Body of pancreas (tissue), 4 donors: ENCODE measurements around the gene CERK.

Experiments
- POLR2A ChIP-seq, 3 donors: fragments of 450-650 bp; IDR thresholded peaks; one replicate each; pipeline ENCODE4 v1.6.1; 2016; ENCODE audit warnings: antibody characterized with exemption in 3 of 3, mild to moderate bottlenecking in 2 of 3
- TF ChIP-seq, protein P1 (sequence below), 7 experiments: fragments of 450-650 bp in 4 of 7; fragments of 200-600 bp in 3 of 7; sonication (generic) in 3 of 7; IDR thresholded peaks; one replicate each; pipeline ENCODE4 v1.5.1; 2016 to 2019; ENCODE audit warnings: antibody characterized with exemption in 7 of 7

- TF ChIP-seq, protein P1, sequence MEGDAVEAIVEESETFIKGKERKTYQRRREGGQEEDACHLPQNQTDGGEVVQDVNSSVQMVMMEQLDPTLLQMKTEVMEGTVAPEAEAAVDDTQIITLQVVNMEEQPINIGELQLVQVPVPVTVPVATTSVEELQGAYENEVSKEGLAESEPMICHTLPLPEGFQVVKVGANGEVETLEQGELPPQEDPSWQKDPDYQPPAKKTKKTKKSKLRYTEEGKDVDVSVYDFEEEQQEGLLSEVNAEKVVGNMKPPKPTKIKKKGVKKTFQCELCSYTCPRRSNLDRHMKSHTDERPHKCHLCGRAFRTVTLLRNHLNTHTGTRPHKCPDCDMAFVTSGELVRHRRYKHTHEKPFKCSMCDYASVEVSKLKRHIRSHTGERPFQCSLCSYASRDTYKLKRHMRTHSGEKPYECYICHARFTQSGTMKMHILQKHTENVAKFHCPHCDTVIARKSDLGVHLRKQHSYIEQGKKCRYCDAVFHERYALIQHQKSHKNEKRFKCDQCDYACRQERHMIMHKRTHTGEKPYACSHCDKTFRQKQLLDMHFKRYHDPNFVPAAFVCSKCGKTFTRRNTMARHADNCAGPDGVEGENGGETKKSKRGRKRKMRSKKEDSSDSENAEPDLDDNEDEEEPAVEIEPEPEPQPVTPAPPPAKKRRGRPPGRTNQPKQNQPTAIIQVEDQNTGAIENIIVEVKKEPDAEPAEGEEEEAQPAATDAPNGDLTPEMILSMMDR (IDR thresholded peaks at IDR 0.05) = no peak
- TF ChIP-seq POLR2A (IDR thresholded peaks at IDR 0.05) = no peak
Measured at GRCh38 chr22:46707827-46708570, 30.1 kb downstream of the CERK start.
